ENCODE measurements around the gene ULBP3. TPM values are rescaled to one million over a fixed set of nuclear protein-coding genes. Genes with fewer than 3 reads are reported as not detected.

Gene ULBP3
- 0.98 and 1.0 TPM in 2 replicates for total RNA-seq

DNA sequence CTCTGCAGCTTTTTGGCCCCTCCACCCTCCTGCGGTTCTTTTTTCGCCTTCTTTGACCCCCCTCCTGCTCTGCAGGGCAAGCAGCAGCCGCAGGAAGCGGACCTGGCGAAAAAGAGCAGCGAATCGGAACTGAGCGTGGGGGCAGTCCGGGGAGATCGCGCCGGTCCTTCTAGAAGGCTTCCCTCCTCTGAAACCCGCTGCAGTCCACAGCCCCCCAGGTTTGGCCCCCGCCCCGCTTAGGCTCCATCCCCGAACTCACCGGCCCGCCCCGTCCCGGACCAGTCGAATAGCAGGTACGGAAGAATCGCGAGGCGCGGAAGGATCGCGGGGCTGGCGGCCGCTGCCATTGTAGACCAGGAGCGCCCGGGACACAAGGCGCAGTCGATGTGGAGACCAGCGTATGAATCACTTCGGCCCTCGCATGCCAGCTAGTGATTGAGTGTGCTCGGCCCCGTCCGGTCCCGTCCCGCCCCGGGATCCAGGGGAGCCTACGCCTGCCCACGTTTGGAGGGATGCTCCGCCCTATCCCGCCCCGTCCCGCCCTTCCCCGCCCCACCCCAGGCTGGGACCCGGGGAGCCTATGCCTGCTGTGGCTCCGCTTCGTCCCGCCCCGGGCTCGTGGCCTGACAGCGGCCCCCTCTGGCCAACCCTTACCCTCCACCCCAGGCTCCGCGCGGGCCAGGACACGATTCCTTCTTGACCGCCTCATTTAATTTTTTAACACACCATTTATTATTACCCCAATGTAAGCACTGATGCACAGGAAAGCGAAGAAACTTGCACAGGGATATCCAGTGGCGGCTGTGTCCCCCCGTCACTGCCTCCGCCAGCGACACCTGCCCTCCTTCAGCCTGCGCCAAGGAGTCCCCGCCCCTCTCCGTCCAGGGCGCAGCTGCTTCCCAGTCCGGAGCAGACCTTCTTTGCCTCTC lies at the start of gene ULBP3:
Gene ULBP3 (minus strand): TSS at position 402 of the 929 bp plus-strand sequence. CDS start 55 bp downstream, at position 347.
- intact Hi-C loops (cut with micrococcal nuclease): loop anchor here (1.0 to 5.0 kb wide), 4 partner anchors 10 to 266 kb away; no protein-coding TSS in a partner anchor

DNA sequence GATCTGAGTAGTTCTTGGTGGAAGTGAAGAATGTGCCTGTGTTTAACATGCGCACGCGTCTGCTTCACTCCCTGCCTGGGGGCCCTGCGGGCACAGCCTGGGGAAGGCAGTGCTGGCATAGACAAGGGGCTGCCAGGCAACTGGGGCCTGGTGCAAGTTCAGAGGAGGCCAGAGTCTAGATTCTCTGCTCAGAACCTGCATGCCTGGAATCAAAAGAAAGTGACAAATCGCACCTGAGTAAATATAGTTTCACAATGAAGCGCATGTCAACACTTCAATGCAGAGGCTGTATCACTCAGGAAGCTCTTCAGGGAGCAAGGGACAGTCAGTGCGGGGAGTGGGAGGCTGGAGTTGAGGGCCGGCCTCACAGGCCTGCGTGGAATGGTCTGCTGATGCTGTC lies 49.7 kb upstream of the ULBP3 start:
- intact Hi-C loops (cut with micrococcal nuclease): no loop called here

DNA sequence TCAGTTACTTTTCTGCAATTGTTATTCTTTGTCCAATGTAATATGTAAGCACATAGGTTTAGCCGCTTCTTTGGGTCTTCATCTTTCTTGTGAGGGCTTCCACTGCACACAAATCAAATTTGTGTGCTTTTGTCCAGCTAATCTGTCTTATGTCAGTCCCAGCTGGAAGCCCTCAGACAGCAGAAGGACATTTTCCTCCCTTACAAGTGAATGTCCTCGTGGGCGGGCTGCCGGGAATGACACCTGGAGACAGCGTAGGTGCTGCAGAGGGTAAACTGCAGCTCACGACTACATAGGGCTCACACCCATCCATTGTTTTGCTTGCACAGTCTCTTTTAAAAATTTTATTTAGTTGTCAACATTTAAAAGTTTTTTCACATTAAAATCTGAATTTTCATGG lies 49.3 kb upstream of the ULBP3 start:
- intact Hi-C loops (cut with micrococcal nuclease): no loop called here

DNA sequence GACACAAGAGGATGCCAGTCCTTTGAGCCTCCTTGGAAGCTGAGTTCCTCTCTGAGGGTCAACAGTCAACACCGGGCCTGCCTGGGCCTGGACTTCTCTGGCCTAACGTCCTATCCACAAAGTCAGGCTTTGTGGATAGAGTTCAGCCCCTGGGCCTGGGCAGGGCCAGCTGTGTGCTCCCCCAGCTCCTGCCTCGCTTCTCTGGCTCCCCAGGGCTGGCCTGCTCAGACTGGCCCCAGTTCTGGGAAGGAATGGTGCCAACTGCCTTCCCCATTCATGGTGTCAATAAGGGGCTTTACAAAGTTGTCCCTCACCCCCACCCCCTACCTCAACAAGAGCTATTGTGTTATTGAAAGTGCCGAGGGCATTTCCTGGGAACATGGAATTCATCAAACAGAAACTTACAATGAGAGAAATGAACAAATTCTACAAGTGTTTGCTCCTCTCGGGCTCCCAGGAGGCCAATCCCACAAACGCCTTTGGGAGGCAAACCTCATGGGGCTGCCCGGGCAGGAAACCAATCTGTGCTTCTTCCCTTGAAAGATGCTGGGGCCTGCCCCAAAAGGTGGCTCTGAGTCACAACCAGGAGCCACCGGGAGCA lies 47.4 kb upstream of the ULBP3 start:
- intact Hi-C loops (cut with micrococcal nuclease): no loop called here

DNA sequence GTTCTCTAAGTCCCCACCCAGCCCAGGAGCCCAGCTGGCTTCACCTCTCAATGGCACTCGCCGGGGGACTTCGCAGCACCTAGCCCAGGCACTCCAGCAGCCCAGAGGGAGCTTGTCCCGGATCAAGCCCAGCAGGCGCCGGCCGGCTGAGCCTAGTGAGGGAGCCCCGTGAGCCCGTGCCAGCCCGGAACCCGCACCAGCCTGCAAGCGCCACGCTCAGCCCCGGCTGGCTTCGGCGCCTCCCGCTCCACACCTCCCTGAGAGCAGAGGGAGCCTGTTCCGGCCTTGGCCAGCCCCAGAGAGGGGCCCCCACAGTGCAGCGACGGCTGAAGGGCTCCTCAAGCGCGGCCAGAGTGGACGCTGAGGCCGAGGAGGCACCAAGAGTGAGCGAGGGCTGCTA lies 46.8 kb upstream of the ULBP3 start:
- intact Hi-C loops (cut with micrococcal nuclease): no loop called here

DNA sequence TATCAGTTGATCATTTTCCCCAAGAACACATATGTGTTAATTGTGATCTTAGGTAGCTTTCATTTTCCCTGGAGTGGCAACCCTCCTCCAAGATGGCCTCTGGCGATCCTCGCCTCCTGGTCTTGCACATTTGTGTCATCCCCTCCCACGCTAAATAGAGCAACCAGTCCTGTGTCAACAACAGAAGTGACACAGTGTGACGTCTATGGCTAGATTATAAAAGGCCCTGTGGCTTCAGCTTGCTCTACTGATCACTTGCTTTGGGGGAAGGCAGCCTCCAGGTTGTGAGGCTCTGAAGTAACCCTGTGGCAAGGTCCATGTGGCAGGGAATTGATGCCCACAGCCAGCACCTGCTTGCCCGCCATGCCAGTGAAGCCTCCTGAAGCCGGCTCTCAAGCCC lies 43.3 kb upstream of the ULBP3 start:
- intact Hi-C loops (cut with micrococcal nuclease): no loop called here

DNA sequence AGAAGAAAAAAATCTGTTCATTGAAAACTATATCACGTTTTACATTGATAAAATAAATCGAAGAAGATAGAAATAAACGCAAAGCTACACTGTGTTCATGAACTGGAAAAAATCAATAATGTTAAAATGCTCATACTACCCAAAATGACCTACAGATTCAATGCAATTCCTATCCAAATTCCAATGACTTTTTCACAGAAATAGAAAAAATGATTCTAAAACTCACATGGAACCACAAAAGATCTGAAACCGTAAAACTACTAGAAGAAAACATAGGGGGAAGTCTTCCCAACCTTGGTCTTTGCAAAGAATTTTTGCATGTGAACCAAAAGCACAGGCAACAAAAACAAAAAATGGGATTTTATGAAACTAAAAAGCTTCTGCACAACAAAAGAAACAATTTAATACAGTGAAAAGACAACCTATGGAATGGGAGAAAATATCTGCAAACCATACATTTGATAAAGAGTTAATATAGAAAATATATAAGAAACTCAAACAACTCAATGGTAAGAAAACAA lies 33.9 kb upstream of the ULBP3 start:
- intact Hi-C loops (cut with micrococcal nuclease): no loop called here

DNA sequence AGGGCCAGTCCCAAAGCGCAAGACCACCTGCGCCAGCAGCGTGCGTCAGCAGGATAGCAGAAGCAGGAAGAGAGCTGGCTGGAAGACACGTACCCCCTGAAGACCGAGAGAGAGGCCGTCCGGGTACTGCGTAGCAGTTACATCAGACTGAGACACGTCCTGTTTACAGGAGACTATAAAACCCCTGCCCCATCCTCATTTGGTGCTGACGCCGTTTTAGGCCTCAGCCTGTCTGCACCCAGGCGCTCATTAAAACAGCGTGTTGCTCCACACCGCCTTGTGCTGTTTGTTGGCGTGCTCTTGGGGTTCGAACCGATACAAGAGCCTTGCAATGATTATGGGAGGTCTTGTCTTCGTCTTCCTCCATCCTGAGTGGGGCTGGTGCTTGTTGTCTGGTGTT lies 31.8 kb upstream of the ULBP3 start:
- intact Hi-C loops (cut with micrococcal nuclease): no loop called here

DNA sequence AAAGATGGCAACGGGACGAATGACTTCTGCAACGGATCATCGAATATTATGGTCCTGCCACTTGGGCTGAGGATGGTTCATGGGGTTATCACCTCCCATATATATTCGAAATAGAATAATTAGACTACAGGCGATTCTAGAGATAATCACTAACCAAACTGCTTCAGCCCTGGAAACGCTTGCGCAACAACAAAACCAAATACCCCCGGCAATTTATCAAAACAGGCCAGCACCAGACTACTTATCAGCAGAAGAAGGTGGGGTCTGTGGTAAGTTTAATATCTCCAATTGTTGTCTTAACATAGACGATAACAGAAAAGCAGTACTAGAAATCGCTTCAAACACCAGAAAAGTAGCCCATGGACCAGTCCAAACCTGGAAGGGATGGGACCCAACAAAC lies 31.0 kb upstream of the ULBP3 start:
- intact Hi-C loops (cut with micrococcal nuclease): no loop called here

DNA sequence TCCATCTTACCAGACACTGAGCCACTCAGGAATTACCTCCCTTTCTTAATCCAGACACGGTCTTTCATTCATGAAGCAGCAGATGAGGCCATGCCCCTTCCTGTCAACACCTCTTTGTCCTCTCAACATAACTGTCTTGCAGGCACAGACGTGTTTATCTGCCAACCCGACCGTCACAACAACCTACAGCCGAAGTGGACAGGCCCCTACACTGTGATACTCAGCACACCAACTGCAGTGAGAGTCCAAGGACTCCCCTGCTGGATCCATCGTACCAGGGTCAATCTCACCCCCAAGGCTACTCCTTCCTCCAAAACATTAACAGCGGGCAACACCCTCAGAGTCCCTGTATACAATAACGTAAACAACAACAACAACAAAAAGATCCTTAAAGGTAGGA lies 30.6 kb upstream of the ULBP3 start:
- intact Hi-C loops (cut with micrococcal nuclease): no loop called here

DNA sequence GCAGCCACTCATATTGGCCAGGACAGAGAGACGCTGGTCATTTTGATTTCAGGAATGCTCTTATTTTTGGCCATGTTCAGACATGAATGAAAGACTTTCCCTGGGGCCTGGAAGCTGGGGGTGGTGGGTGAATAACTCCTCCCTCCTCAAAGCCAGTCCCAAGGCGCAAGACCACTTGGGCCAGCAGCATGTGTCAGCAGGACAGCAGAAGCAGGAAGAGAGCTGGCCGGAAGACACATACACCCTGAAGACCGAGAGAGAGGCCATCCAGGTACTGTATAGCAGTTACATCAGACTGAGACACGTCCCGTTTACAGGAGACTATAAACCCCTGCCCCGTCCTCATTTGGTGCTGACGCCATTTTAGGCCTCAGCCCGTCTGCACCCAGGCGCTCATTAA lies 29.2 kb upstream of the ULBP3 start:
- intact Hi-C loops (cut with micrococcal nuclease): no loop called here

DNA sequence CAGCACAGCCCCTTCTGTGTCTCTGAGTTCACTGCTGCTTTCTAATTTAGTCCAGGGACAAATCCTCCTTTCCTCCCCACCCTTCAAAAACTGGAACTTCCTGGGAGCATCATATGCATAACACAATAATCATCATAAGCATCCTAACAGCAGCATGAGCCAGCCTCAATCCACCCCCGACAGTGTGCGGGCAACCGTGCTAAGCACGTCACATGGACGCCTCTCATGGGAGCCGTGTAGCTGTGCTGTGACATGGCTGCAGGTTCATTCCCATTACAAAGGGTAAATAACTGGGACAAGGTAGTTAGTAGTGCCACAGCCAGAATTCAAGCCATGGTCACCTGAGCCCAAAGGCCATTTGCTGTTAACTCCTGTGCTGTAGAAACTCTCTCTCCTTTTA lies 24.5 kb upstream of the ULBP3 start:
- intact Hi-C loops (cut with micrococcal nuclease): no loop called here

DNA sequence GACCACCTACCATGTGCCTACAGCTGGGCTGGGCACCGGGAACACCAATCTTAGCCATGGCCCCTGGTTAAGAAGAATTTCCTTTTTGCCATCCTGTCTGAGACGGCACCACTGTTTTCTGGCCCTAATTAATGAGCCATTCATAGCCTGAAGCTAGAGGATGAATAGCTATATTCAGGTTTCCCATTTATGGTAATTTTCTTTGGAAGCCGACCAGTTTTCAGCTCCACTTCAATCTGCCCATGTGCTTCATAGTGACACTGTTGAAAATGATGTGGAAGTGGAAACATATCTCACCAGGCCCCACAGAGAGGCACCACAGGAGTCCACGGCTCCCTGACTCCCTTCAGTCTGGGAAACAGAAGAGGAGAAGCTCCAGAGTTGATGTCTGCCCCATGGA lies 22.6 kb upstream of the ULBP3 start:
- intact Hi-C loops (cut with micrococcal nuclease): no loop called here

DNA sequence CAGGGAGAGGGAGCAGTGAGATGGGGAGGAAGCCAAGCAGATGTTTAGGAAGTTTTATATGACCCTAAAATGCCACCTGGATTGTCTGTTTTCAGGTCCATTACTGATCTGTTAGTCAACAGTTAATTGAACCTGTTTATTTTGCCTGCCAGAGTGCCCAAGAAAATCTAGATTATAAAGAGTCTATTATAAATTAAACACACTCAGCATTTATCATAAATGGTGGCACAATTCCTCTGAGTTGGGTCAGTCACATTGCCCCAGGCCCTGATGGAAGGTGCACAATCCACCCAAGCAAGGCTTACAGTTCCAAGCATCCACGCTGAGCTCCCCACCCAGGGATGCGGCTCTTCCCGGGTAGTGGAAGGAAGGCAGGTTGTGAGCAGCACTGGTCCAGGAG lies 21.4 kb upstream of the ULBP3 start:
- intact Hi-C loops (cut with micrococcal nuclease): no loop called here

DNA sequence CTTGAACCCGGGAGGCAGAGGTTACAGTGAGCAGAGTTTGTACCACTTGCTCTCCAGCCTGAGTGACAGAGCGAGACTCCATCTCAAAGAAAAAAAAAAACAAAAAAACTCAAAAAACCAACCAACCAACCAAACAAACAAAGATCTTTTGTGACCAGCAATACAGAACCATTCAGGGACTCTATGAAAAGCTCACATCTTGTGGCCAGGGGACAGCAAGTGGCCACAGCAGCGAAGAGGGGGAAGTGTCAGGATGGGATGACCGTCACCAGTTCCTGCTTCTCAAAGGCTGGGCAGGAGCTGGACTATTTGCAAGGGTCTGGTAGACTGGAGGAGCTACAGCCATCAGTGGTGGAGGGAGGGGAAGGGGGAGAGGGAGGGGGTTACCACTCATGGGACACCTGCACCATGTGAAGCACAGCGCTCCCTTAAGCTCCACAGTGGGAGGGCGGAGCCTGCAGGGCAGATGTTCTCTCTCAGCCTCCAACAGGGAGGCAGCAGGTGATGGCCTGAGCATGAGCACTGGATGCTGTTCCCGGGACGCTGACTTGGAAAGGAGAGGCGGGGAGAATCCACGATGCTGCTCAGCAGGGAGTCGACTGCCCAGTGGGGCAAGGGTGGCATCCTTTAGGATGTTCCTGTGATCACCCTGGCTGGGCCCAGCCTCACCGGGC lies 19.7 kb upstream of the ULBP3 start:
- intact Hi-C loops (cut with micrococcal nuclease): no loop called here

DNA sequence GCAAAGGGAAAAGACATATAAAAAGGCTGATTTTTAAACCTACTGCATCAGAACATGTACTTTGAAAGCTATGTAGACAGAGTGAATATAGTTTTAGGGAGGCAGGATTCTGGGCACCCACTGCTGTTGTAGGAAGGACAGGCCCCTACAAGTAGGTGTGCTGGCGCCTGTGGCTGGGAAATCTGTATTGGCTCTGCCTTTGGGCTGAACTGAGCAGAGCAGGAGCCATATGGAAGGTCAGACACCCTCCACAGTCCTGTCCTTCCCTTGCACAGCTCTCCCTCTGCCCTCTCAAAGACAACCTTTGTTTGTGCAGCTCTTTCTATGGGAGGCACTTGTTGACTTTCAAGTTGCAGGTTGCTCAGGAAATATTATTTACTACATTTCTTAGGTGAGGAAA lies 18.4 kb upstream of the ULBP3 start:
- intact Hi-C loops (cut with micrococcal nuclease): no loop called here

DNA sequence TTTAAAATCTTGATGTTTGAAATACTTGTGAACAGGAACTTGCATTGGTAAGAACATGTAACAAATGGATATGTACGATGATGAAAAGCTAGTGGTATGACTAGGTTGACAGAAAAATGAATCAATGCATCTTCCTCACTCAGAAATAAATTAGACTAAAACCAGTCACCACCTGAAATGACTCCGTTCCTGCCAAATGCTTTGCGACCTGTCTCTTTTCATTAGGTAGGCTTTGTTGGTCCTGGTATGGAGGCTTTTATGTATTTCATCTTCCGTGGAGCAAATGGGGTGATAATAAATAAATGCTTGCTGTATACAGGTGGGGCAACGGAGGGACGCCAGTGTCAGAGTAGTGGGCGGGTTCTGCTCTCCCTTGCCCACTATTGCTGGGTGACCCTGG lies 17.1 kb upstream of the ULBP3 start:
- intact Hi-C loops (cut with micrococcal nuclease): no loop called here

DNA sequence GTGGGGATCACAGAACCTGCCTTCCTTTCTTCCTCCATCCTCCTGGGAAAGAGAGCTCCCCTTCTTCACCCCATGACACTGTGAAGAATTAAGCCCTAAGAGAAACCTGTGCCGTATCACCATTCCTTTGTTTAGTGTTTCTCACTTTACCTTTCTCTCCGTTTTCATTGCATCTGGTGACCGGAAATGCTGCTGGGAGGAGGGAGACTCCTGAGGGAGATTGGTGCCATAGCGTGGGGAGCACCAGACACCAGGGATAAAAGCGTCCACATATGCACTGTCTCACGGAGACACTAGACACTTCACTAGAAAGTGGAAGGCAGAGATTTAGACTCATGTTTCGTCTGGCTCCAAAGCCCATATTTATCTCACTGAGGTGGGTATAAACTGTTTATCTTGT lies 15.5 kb upstream of the ULBP3 start:
- intact Hi-C loops (cut with micrococcal nuclease): no loop called here

DNA sequence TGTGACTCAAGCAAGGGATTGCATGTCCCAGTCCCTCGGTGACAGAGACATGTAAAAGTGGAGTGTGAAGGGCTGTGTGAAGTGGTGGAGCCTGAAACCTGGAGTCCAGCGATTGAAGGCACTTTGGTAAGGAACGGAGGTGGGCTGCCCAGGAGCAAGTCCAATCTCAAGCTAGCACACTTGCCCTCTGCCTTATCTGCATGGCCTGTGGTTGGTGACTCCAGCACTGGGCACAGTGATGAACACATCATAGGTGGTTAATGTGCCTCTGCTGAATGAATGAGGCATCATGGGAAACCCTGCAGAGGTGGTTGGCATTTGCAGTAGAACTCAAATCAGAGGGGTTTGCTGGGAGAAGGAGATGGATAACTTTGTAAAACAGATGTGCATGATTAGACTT lies 14.9 kb upstream of the ULBP3 start:
- intact Hi-C loops (cut with micrococcal nuclease): no loop called here

DNA sequence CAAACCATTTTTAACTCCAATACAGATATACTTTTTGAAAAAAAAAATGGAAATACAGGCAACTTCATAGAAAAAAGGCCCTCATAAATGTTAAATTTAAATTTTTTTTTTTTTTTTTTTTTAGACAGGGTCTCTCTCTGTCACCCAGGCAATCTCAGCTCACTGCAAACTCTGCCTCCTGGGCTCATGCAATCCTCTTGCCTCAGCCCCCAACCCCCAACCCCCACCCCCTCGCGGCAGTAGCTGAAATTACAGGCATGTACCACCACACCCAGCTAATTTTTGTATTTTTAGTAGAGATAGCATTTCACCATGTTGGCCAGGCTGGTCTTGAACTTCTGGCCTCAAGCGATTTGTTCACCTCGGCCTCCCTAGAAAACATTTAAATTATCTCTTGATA lies 12.8 kb upstream of the ULBP3 start:
- intact Hi-C loops (cut with micrococcal nuclease): loop anchor here (2.0 kb wide), 1 partner anchor 313 kb away; no protein-coding TSS in a partner anchor

DNA sequence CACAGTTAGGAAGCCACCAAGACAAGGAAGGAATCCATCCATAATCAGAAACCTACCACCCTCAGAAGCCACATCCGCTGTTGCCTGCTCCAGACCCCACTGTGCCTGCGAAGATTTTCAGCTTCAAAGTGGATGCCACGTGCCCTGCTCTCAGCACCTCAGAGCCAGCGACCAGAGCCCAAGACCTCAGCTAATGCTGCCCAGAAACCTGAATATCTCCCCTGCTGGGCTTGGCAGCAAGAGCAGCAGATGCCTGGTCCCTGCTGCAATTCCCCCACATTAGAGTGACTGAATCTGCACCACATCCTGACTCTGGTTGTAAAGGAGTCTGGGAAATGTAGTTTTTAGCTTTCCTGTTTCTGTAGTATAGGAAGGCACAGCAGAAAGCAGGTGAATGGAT lies 10.7 kb upstream of the ULBP3 start:
- intact Hi-C loops (cut with micrococcal nuclease): loop anchor here (1.0 to 2.0 kb wide), 4 partner anchors 10 to 736 kb away; partner anchors contain the start of gene ULBP3

DNA sequence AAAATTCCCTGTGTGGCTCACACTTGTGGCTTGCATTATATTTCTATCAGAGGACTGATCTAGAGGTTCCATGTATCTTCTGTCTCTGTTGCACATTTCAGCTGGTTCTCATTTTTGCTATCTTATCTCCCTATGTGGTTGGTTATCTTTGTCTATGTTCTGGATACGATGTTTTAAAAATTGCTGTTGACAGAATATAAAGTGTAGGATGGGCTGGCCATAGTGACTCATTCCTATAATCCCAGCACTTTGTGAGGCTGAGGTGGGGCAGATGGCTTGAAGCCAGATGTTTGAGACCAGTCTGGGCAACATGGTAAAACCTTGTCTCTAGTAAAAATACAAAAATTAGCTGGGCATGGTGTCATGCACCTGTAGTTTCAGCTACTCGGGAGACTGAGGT lies 9.9 kb upstream of the ULBP3 start:
- intact Hi-C loops (cut with micrococcal nuclease): loop anchor here (1.0 kb wide), 1 partner anchor 9 kb away; the partner anchor contains the start of gene ULBP3

Data from T-helper 2 cell treated with Interferon-gamma antibody and Interleukin-4, amounts not matched to agents 100 ng/mL and 5 ng/mL, for 36 hours (primary cell).